H1 (cell line): Measurements from ENCODE around the gene MRPL28. TPM values are rescaled to one million over a fixed set of nuclear protein-coding genes. Genes with fewer than 3 reads are reported as not detected.
"Not testable (repeated sequence)": the region's sequence is repeated elsewhere in the genome, so short reads cannot be mapped to it uniquely, and the experiment has no call there.

ENCODE experiments used
- CTCF ChIA-PET: fragments of 300-600 bp; sonication (Branson Sonifier 250); formaldehyde crosslinking; loops from one replicate; lab custom pipeline; 2021; ENCODE audit not compliant: partially characterized antibody; lab: Charles Lee
- POLR2A ChIA-PET: fragments of 300-600 bp; sonication (Branson Sonifier 250); formaldehyde crosslinking; loops from one replicate; lab custom pipeline; 2021; ENCODE audit warnings: inconsistent platforms; ENCODE audit not compliant: partially characterized antibody; lab: Charles Lee
- DNase-seq, 2 experiments: peaks; one replicate each; pipeline versions ENCODE4 v3.0.0 to v3.0.0-alpha.2; 2010 to 2022; ENCODE audit warnings: low spot score in 2 of 2, low read depth in 1 of 2, mixed read lengths in 1 of 2
- FAIRE-seq: peaks from 2 replicates; lab custom pipeline; 2011; peaks lifted over from hg19 to GRCh38; lab: Jason Lieb, UNC
- H2AFZ ChIP-seq: 2 replicates; pipeline ENCODE4 v1.8.1; 2012; ENCODE audit warnings: low read length, inconsistent platforms
- H2AK5ac ChIP-seq: 2 replicates; pipeline ENCODE4 v1.6.1; 2013; ENCODE audit warnings: low read depth, low read length
- H2BK120ac ChIP-seq: replicated peaks from 2 replicates; pipeline ENCODE3; 2013; ENCODE audit warnings: low read depth, low read length, inconsistent platforms
- H2BK12ac ChIP-seq: 2 replicates; pipeline ENCODE4 v1.6.1; 2013; ENCODE audit warnings: low read depth, low read length
- H2BK15ac ChIP-seq: 2 replicates; pipeline ENCODE4 v1.6.1; 2013; ENCODE audit warnings: low read length
- H2BK20ac ChIP-seq: 2 replicates; pipeline ENCODE4 v1.6.1; 2013; ENCODE audit warnings: low read length
- H2BK5ac ChIP-seq: 2 replicates; pipeline ENCODE4 v1.6.1; 2013; ENCODE audit warnings: low read depth, low read length
- H3K14ac ChIP-seq: 2 replicates; pipeline ENCODE4 v1.6.1; 2013; ENCODE audit warnings: inconsistent platforms; ENCODE audit not compliant: insufficient read length
- H3K18ac ChIP-seq: 2 replicates; pipeline ENCODE4 v1.6.1; 2013; ENCODE audit warnings: low read length; ENCODE audit errors: extremely low read depth
- H3K23ac ChIP-seq: 2 replicates; pipeline ENCODE4 v1.6.1; 2013; ENCODE audit warnings: inconsistent platforms; ENCODE audit not compliant: insufficient read length
- H3K23me2 ChIP-seq: 2 replicates; pipeline ENCODE4 v1.6.1; 2013; ENCODE audit warnings: low read depth, low read length
- H3K27ac ChIP-seq: 2 replicates; pipeline ENCODE4 v1.6.1; 2011; ENCODE audit warnings: low read depth, low read length, inconsistent platforms
- H3K27me3 ChIP-seq, 4 experiments: replicated peaks in 1 of 4; 1 replicate in 1 of 4; 2 replicates in 3 of 4; pipeline versions ENCODE4 v1.6.1 to v1.8.1; 2011 to 2013; ENCODE audit warnings: low read length in 3 of 4, mild to moderate bottlenecking in 3 of 4, inconsistent platforms in 2 of 4, mixed read lengths in 2 of 4, moderate library complexity in 1 of 4; ENCODE audit not compliant: control insufficient read depth in 3 of 4, insufficient read depth in 3 of 4; ENCODE audit errors: extremely low read depth in 1 of 4
- H3K36me3 ChIP-seq, 4 experiments: 2 replicates each; pipeline versions ENCODE4 v1.6.1 to v1.8.1; 2011 to 2013; ENCODE audit warnings: mild to moderate bottlenecking in 4 of 4, low read length in 3 of 4, moderate library complexity in 2 of 4, control low read depth in 1 of 4, inconsistent platforms in 1 of 4; ENCODE audit not compliant: insufficient read depth in 4 of 4, control insufficient read depth in 2 of 4
- H3K4ac ChIP-seq: replicated peaks from 2 replicates; pipeline ENCODE3; 2013; ENCODE audit warnings: low read length, low read depth, mixed read lengths, inconsistent platforms; ENCODE audit not compliant: insufficient read length
- H3K4me1 ChIP-seq, 4 experiments: replicated peaks in 1 of 4; 1 replicate in 1 of 4; 2 replicates in 3 of 4; pipeline versions ENCODE4 v1.6.1 to v1.8.1; 2011 to 2013; ENCODE audit warnings: low read length in 3 of 4, inconsistent platforms in 2 of 4, mixed read lengths in 1 of 4; ENCODE audit not compliant: insufficient read depth in 4 of 4, control insufficient read depth in 3 of 4
- H3K4me2 ChIP-seq, 2 experiments: 2 replicates each; pipeline versions ENCODE4 v1.6.1 to v1.8.1; 2011 to 2013; ENCODE audit warnings: low read depth in 2 of 2, low read length in 2 of 2, control low read depth in 1 of 2, inconsistent platforms in 1 of 2, mild to moderate bottlenecking in 1 of 2; ENCODE audit not compliant: insufficient read depth in 1 of 2
- H3K4me3 ChIP-seq, 4 experiments: fragments of 200-600, 300-600 bp in 1 of 4; sonication (generic), shearing (Covaris generic), sonication (Bioruptor Twin) in 1 of 4; 2 replicates each; pipeline versions ENCODE4 v1.5.1 to v1.8.1; 2011 to 2016; ENCODE audit warnings: low read length in 4 of 4, low read depth in 3 of 4, control low read depth in 2 of 4, inconsistent platforms in 2 of 4, mild to moderate bottlenecking in 2 of 4, mixed read lengths in 1 of 4, moderate library complexity in 1 of 4; ENCODE audit not compliant: insufficient read depth in 2 of 4; ENCODE audit errors: extremely low read depth in 1 of 4
- H3K56ac ChIP-seq: replicated peaks from 2 replicates; pipeline ENCODE3; 2013; ENCODE audit warnings: low read depth, mild to moderate bottlenecking, mixed read lengths, low read length, inconsistent platforms; ENCODE audit not compliant: insufficient read length
- H3K79me1 ChIP-seq: 2 replicates; pipeline ENCODE4 v1.6.1; 2013; ENCODE audit warnings: low read depth, low read length, control low read depth
- H3K79me2 ChIP-seq, 2 experiments: 2 replicates each; pipeline versions ENCODE4 v1.6.1 to v1.8.1; 2012 to 2013; ENCODE audit warnings: low read length in 2 of 2, mild to moderate bottlenecking in 2 of 2, inconsistent platforms in 1 of 2; ENCODE audit not compliant: insufficient read depth in 2 of 2, control insufficient read depth in 1 of 2
- H3K9ac ChIP-seq, 4 experiments: replicated peaks in 1 of 4; 1 replicate in 1 of 4; 2 replicates in 3 of 4; pipeline versions ENCODE4 v1.6.1 to v1.8.1; 2011 to 2013; ENCODE audit warnings: low read depth in 3 of 4, low read length in 3 of 4, control low read depth in 2 of 4, mild to moderate bottlenecking in 2 of 4, moderate library complexity in 2 of 4, inconsistent platforms in 1 of 4; ENCODE audit errors: extremely low read depth in 1 of 4
- H3K9me3 ChIP-seq, 2 experiments: 2 replicates each; pipeline versions ENCODE4 v1.6.1 to v1.8.1; 2012 to 2013; ENCODE audit warnings: mild to moderate bottlenecking in 2 of 2, moderate library complexity in 2 of 2, control low read depth in 1 of 2, inconsistent platforms in 1 of 2, low read depth in 1 of 2, low read length in 1 of 2, mixed read lengths in 1 of 2; ENCODE audit not compliant: insufficient read depth in 2 of 2
- H4K20me1 ChIP-seq, 2 experiments: replicated peaks in 1 of 2; 2 replicates each; pipeline versions ENCODE3 to v1.8.1; 2011 to 2013; ENCODE audit warnings: inconsistent platforms in 2 of 2, low read length in 2 of 2, mild to moderate bottlenecking in 1 of 2; ENCODE audit not compliant: insufficient read depth in 2 of 2, control insufficient read depth in 1 of 2
- H4K5ac ChIP-seq: 2 replicates; pipeline ENCODE4 v1.6.1; 2013; ENCODE audit warnings: low read length, low read depth, mixed read lengths, inconsistent platforms; ENCODE audit not compliant: insufficient read length
- H4K8ac ChIP-seq: 2 replicates; pipeline ENCODE4 v1.8.0; 2013; ENCODE audit warnings: mild to moderate bottlenecking, moderate library complexity, low read length, inconsistent platforms; ENCODE audit not compliant: insufficient read depth; ENCODE audit errors: extremely low read depth
- H4K91ac ChIP-seq: replicated peaks from 2 replicates; pipeline ENCODE3; 2013; ENCODE audit warnings: low read length, mixed read lengths, inconsistent platforms; ENCODE audit not compliant: insufficient read length
- WGBS, 2 experiments: shearing (Covaris generic) in 1 of 2; methylation state at CpG; one replicate each; pipeline versions ENCODE4 v1.1.6 to v1.1.7; 2013 to 2015; ENCODE audit warnings: low lambda C conversion rate in 2 of 2, mixed read lengths in 2 of 2, inconsistent platforms in 1 of 2, low coverage in 1 of 2, missing lambda C conversion rate in 1 of 2; ENCODE audit not compliant: insufficient replicate concordance in 2 of 2, insufficient coverage in 1 of 2, insufficient read length in 1 of 2; ENCODE audit errors: extremely low coverage in 1 of 2, missing lambda C conversion rate in 1 of 2; 5-methylcytosine and 5-hydroxymethylcytosine counted together
- polyA plus RNA-seq, 7 experiments: library from polyadenylated mRNA; depleted of rRNA in 3 of 7; stranded (reverse) in 5 of 7; unstranded in 2 of 7; fragments of >200 nt in 5 of 7; fragments of 200-250 nt in 2 of 7; gene quantifications; 1 replicate in 5 of 7; 2 replicates in 1 of 7; 4 replicates in 1 of 7; pipeline versions ENCODE4 v1.2.1 to v1.2.3, GENCODE V29; 2011 to 2013; ENCODE audit warnings: missing spikeins in 2 of 7, mixed read lengths in 2 of 7
- total RNA-seq: library from RNA; stranded (reverse); fragmentation: NEBNext Ultra II Directional; extraction: Animal tissue kit (Norgen Biotek cat#: 25700); gene quantifications from 2 replicates; pipeline ENCODE4 v1.2.1, GENCODE V29; 2021

MRPL28 gene
- total and polyA plus RNA-seq, 2 of the 8 experiments (the other 6 are each of a cell fraction or from before 2014, with no cell fraction given), result 88.9 to 188 TPM

DNA sequence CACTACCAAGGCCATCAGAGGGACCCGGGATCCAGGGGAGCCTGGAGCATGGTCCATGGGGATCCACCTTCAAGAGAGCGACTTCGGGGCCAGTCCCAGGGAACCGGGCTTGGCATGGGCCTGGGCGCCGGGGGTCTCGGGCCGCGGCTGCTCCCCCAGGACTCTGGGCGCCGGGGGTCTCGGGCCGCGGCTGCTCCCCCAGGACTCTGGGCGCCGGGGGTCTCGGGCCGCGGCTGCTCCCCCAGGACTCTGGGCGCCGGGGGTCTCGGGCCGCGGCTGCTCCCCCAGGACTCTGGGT lies 7.7 kb downstream of the MRPL28 start:
- H3K79me2 ChIP-seq, H3K27ac ChIP-seq, H3K56ac ChIP-seq, H4K5ac ChIP-seq, H3K23ac ChIP-seq, H2BK20ac ChIP-seq, H3K18ac ChIP-seq, H3K36me3 ChIP-seq, H3K23me2 ChIP-seq, FAIRE-seq, H4K20me1 ChIP-seq, H2BK15ac ChIP-seq, H3K4me1 ChIP-seq, H3K9ac ChIP-seq, H3K27me3 ChIP-seq, H3K4me2 ChIP-seq, H4K91ac ChIP-seq, H2BK12ac ChIP-seq, H2BK5ac ChIP-seq, H2AFZ ChIP-seq, H3K9me3 ChIP-seq, H3K4ac ChIP-seq, H2AK5ac ChIP-seq, DNase-seq, H2BK120ac ChIP-seq, H3K4me3 ChIP-seq, H3K14ac ChIP-seq, H3K79me1 ChIP-seq: not testable (repeated sequence)
- WGBS, 2 experiments, result 100% methylated on average over 6 of the region's 24 CpGs; no CpG with 5 or more reads in 1 of the 2 experiments
- H4K8ac ChIP-seq, result 0 out of 2 replicates have a peak overlapping the region, but pooled peaks have one; percentile 35
- POLR2A ChIA-PET, result interaction anchor here (0.7 to 2.4 kb wide), 10 partner anchors 8 to 253 kb away, joined by 3 to 7 read pairs (median 4); partner anchors contain the start of genes AXIN1, HBQ1, LUC7L and MRPL28
- CTCF ChIA-PET, result interaction anchor here (0.7 to 2.7 kb wide), 32 partner anchors 8 to 297 kb away, joined by 3 to 15 read pairs (median 4); partner anchors contain the start of genes ARHGDIG, HBQ1 and MRPL28
